ENCODE data around the gene EHBP1L1. TPM values are rescaled to one million over a fixed set of nuclear protein-coding genes. Genes with fewer than 3 reads are reported as not detected.

The EHBP1L1 gene
- polyA plus RNA-seq, 3 donors, result 29.6 to 507 (median 42.6) TPM

DNA sequence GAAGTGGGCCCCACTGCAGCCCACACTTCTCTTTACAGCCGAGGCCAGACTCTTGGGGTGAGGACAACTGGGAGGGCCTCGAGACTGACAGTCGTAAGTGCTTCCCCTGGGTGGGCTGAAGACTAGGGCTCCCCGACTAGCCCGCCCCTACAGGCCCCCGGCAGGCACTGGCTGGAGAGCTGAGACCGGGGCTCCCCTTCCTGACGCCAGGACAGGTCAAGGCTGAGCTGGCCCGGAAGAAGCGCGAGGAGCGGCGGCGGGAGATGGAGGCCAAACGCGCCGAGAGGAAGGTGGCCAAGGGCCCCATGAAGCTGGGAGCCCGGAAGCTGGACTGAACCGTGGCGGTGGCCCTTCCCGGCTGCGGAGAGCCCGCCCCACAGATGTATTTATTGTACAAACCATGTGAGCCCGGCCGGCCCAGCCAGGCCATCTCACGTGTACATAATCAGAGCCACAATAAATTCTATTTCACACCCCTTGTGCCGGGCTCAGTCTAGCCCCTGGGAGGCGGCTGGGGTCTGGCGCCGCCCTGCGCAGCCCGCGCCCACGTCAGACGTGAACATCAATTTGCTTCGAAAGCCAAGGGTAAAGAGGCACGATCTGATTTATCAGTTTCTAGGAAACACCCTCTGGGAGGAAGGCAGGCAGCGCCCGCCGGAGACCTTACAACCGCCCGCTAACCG is 37.5 kb upstream of the EHBP1L1 start:
- Histone ChIP-seq H4K20me1 (ENCODE audit: insufficient read depth, low read length) (peaks cover 13% of the 10 kb centered on the region), H3K4me1 (ENCODE audit: control insufficient read depth in 1 of 2, insufficient read depth in 2 of 2, low read length in 2 of 2) (peaks cover 11 to 27% of the 10 kb centered on the region in 2 donors), H3K27me3 (ENCODE audit: control insufficient read depth in 2 of 2, insufficient read depth in 2 of 2, low read length in 2 of 2) (no peaks in the 10 kb centered on the region), H3K4me2 (replicated peaks; ENCODE audit: extremely low read depth, low read length, poor library complexity, severe bottlenecking) (no peak overlapping the region), H3K36me3 (replicated peaks in 1 of 2; ENCODE audit: control insufficient read depth in 1 of 2, insufficient read depth in 2 of 2, low read length in 2 of 2) (peaks cover 42 to 47% of the 10 kb centered on the region in 2 donors), H3K27ac (ENCODE audit: low read depth in 1 of 2, low read length in 2 of 2) (no peak overlapping the region), H3K9ac (ENCODE audit: insufficient read depth, low read length, poor library complexity, severe bottlenecking) (no peak overlapping the region), H3K9me3 (replicated peaks in 1 of 2; ENCODE audit: control insufficient read depth in 1 of 2, insufficient read depth in 1 of 2, low read length in 2 of 2) (no peaks in the 10 kb centered on the region), H2AFZ (ENCODE audit: insufficient read depth, low read depth, low read length, poor library complexity, severe bottlenecking) (no peak overlapping the region), H3K79me2 (ENCODE audit: insufficient read depth, low read length) (no peaks in the 10 kb centered on the region), H3K4me3 (replicated peaks in 1 of 3; ENCODE audit: low read depth in 2 of 3, low read length in 3 of 3) (no peak overlapping the region)
- H3K4me1 Mint-ChIP-seq, result peaks cover 12% of the 10 kb centered on the region
- no peak overlapping the region for H3K4me3 Mint-ChIP-seq
- no peaks in the 10 kb centered on the region for H3K9me3 Mint-ChIP-seq
- no peak overlapping the region for H3K27ac Mint-ChIP-seq
- WGBS (ENCODE audit: insufficient coverage), result 95% methylated on average over 41 of the region's 43 CpGs
- H3K36me3 Mint-ChIP-seq, result peaks cover 33 to 50% of the 10 kb centered on the region in 2 donors
- H3K27me3 Mint-ChIP-seq (ENCODE audit: low read depth in 3 of 3), result peaks cover 1 to 2% (median 2%) of the 10 kb centered on the region in 3 donors
- TF ChIP-seq, protein P1, sequence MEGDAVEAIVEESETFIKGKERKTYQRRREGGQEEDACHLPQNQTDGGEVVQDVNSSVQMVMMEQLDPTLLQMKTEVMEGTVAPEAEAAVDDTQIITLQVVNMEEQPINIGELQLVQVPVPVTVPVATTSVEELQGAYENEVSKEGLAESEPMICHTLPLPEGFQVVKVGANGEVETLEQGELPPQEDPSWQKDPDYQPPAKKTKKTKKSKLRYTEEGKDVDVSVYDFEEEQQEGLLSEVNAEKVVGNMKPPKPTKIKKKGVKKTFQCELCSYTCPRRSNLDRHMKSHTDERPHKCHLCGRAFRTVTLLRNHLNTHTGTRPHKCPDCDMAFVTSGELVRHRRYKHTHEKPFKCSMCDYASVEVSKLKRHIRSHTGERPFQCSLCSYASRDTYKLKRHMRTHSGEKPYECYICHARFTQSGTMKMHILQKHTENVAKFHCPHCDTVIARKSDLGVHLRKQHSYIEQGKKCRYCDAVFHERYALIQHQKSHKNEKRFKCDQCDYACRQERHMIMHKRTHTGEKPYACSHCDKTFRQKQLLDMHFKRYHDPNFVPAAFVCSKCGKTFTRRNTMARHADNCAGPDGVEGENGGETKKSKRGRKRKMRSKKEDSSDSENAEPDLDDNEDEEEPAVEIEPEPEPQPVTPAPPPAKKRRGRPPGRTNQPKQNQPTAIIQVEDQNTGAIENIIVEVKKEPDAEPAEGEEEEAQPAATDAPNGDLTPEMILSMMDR (IDR thresholded peaks at IDR 0.05), result no peak
- intact Hi-C loops (cut with micrococcal nuclease), result loop anchor here in 1 of 2 donors (10.0 kb wide), 1 partner anchor 274 kb away; the partner anchor contains the start of gene POLA2
- no peak for DNase-seq

DNA sequence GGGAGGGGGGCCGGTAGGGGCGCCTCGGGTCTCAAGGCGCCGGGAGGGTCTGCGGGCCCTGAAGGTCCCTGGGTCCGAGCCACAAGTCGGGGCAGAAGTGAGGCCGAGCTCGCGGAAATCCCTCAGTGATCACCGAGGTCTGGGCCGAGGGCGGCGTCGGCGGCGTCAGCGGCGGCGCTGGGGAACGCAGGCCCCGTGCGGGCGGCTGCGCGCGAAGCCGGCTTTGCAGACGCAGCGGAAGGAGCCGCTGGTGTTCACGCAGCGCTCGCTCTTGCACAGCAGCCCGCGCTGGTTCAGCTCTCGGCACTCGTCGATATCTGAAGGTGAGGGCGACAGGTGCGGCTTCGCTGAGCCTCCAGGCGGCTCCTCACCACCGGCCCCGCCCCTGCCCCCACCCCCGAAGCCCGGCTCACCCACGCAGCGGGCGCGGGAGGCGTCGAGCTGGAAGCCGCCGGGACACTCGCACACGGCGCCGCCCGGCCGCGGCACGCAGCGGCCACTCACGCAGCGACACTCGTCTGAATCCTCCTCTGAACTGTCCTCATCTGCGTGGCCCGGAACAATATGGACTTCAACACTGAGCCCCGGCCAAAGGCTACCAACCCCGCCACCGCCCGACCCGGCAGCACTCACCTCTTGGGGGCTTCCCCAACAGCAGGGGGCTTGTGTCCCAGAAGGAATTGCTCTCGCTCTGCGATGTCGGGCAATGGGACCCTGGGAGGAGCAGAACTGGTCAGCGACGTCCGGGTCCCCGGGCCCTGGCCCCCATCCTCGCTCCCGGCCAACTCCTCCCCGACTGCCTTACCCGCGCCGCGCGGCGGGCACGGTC is 36.7 kb upstream of the EHBP1L1 start:
- H3K4me1 ChIP-seq (ENCODE audit: control insufficient read depth in 1 of 2, insufficient read depth in 2 of 2, low read length in 2 of 2), result peaks cover 11 to 27% of the 10 kb centered on the region in 2 donors
- Mint-ChIP-seq H3K27me3 (ENCODE audit: low read depth in 3 of 3) (peaks cover 1 to 3% (median 2%) of the 10 kb centered on the region in 3 donors), H3K9me3 (no peaks in the 10 kb centered on the region), H3K27ac (no peak overlapping the region), H3K4me1 (peaks cover 12% of the 10 kb centered on the region), H3K36me3 (peaks cover 32 to 46% of the 10 kb centered on the region in 2 donors), H3K4me3 (peak overlapping the region in 1 of 2 donors; percentile 21)
- WGBS (ENCODE audit: insufficient coverage), result 94% methylated on average over 80 of the region's 92 CpGs
- no peak overlapping the region for H2AFZ ChIP-seq (ENCODE audit: insufficient read depth, low read depth, low read length, poor library complexity, severe bottlenecking)
- H3K27me3 ChIP-seq (ENCODE audit: control insufficient read depth in 2 of 2, insufficient read depth in 2 of 2, low read length in 2 of 2), result no peaks in the 10 kb centered on the region
- intact Hi-C loops (cut with micrococcal nuclease), result loop anchor here in 1 of 2 donors (10.0 kb wide), 1 partner anchor 274 kb away; the partner anchor contains the start of gene POLA2
- no peak for DNase-seq
- H3K9ac ChIP-seq (ENCODE audit: insufficient read depth, low read length, poor library complexity, severe bottlenecking), result no peak overlapping the region
- H4K20me1 ChIP-seq (ENCODE audit: insufficient read depth, low read length), result peaks cover 13% of the 10 kb centered on the region
- TF ChIP-seq, protein P1 (IDR thresholded peaks at IDR 0.05), result no peak
- H3K36me3 ChIP-seq (replicated peaks in 1 of 2; ENCODE audit: control insufficient read depth in 1 of 2, insufficient read depth in 2 of 2, low read length in 2 of 2), result peaks cover 41 to 44% of the 10 kb centered on the region in 2 donors
- H3K4me2 ChIP-seq (replicated peaks; ENCODE audit: extremely low read depth, low read length, poor library complexity, severe bottlenecking), result peak overlapping the region; percentile 99
- no peaks in the 10 kb centered on the region for H3K79me2 ChIP-seq (ENCODE audit: insufficient read depth, low read length)
- H3K4me3 ChIP-seq (replicated peaks in 1 of 3; ENCODE audit: low read depth in 2 of 3, low read length in 3 of 3), result peak overlapping the region in 1 of 3 experiments; percentile 90
- no peak overlapping the region for H3K27ac ChIP-seq (ENCODE audit: low read depth in 1 of 2, low read length in 2 of 2)
- H3K9me3 ChIP-seq (replicated peaks in 1 of 2; ENCODE audit: control insufficient read depth in 1 of 2, insufficient read depth in 1 of 2, low read length in 2 of 2), result no peaks in the 10 kb centered on the region
